Upper lobe of left lung (tissue), 4 donors: ENCODE results near the gene SGCE.

ENCODE experiments used
- POLR2A ChIP-seq, 4 donors: fragments of 450-650 bp; IDR thresholded peaks; one replicate each; pipeline ENCODE4 v1.5.1; 2016 to 2017; ENCODE audit warnings: antibody characterized with exemption in 4 of 4, mild to moderate bottlenecking in 2 of 4
- POLR2AphosphoS5 ChIP-seq, 2 donors: sonication (generic); formaldehyde crosslinking; IDR thresholded peaks; one replicate each; pipeline ENCODE4 v1.5.1; 2017; ENCODE audit warnings: antibody characterized with exemption in 2 of 2
- TF ChIP-seq, protein P1 (sequence below), 6 experiments: fragments of 450-650 bp in 4 of 6; fragments of 200-600 bp in 2 of 6; sonication (generic) in 2 of 6; IDR thresholded peaks; one replicate each; pipeline ENCODE4 v1.5.1; 2016 to 2019; ENCODE audit warnings: antibody characterized with exemption in 6 of 6

DNA sequence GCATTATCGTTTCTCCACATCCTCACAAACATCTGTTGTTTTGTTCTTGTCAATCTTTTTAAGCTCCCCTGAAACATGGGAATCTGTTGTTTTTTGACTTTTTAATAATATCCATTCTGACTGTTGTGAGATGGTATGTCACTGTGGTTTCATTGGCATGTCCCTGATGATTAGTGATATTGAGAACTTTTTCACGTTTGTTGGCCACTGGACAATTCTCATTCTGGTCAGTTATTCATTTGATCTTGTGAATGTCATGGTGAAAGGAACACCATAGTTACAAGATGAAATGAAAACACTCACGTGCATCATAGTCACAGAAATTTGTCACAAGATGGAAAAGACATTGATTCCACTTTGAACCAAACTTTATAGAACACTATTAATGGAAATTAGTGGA is 20.5 kb upstream of the SGCE start:
- no peak for TF ChIP-seq POLR2A (IDR thresholded peaks at IDR 0.05)
- TF ChIP-seq, protein P1, sequence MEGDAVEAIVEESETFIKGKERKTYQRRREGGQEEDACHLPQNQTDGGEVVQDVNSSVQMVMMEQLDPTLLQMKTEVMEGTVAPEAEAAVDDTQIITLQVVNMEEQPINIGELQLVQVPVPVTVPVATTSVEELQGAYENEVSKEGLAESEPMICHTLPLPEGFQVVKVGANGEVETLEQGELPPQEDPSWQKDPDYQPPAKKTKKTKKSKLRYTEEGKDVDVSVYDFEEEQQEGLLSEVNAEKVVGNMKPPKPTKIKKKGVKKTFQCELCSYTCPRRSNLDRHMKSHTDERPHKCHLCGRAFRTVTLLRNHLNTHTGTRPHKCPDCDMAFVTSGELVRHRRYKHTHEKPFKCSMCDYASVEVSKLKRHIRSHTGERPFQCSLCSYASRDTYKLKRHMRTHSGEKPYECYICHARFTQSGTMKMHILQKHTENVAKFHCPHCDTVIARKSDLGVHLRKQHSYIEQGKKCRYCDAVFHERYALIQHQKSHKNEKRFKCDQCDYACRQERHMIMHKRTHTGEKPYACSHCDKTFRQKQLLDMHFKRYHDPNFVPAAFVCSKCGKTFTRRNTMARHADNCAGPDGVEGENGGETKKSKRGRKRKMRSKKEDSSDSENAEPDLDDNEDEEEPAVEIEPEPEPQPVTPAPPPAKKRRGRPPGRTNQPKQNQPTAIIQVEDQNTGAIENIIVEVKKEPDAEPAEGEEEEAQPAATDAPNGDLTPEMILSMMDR (IDR thresholded peaks at IDR 0.05) = no peak
- TF ChIP-seq POLR2AphosphoS5 (IDR thresholded peaks at IDR 0.05) = no peak
